H1 (cell line): ENCODE measurements around the gene MREG. TPM values are rescaled to one million over a fixed set of nuclear protein-coding genes. Genes with fewer than 3 reads are reported as not detected.

ENCODE experiments used
- BACH1 ChIP-seq: IDR thresholded peaks from 2 replicates; pipeline ENCODE4 v1.6.1; 2012; ENCODE audit warnings: low read length, improper control_type of control experiment
- BCL11A ChIP-seq, 2 experiments: IDR thresholded peaks; one replicate each; pipeline ENCODE4 v1.6.1; 2011; ENCODE audit warnings: low read depth in 2 of 2, low read length in 2 of 2, mild to moderate bottlenecking in 2 of 2
- RBBP5 ChIP-seq: IDR thresholded peaks from 2 replicates; pipeline ENCODE4 v1.7.1; 2012; ENCODE audit warnings: low read depth, mild to moderate bottlenecking, inconsistent platforms, low read length, moderate library complexity, borderline replicate concordance
- SIX5 ChIP-seq: IDR thresholded peaks from 2 replicates; pipeline ENCODE4 v1.6.1; 2011; ENCODE audit warnings: mild to moderate bottlenecking, low read depth, low read length
- SP1 ChIP-seq: IDR thresholded peaks from 2 replicates; pipeline ENCODE4 v1.6.1; 2011; ENCODE audit warnings: low read depth, low read length
- ZNF274 ChIP-seq: IDR thresholded peaks from 2 replicates; pipeline ENCODE4 v1.7.0; 2012; ENCODE audit warnings: low read length, borderline replicate concordance; ENCODE audit errors: extremely low read depth
- polyA plus RNA-seq, 7 experiments: library from polyadenylated mRNA; depleted of rRNA in 3 of 7; stranded (reverse) in 5 of 7; unstranded in 2 of 7; fragments of >200 nt in 5 of 7; fragments of 200-250 nt in 2 of 7; gene quantifications; 1 replicate in 5 of 7; 2 replicates in 1 of 7; 4 replicates in 1 of 7; pipeline versions ENCODE4 v1.2.1 to v1.2.3, GENCODE V29; 2011 to 2013; ENCODE audit warnings: missing spikeins in 2 of 7, mixed read lengths in 2 of 7
- total RNA-seq: library from RNA; stranded (reverse); fragmentation: NEBNext Ultra II Directional; extraction: Animal tissue kit (Norgen Biotek cat#: 25700); gene quantifications from 2 replicates; pipeline ENCODE4 v1.2.1, GENCODE V29; 2021

Gene MREG
- total and polyA plus RNA-seq, 2 of the 8 experiments (the other 6 are each of a cell fraction or from before 2014, with no cell fraction given): 7.5 to 31.9 TPM

GRCh38 chr2:216047397-216047796, 34.0 kb upstream of the MREG start (continued):
- no peak for TF ChIP-seq SP1
- TF ChIP-seq BACH1: no peak
- TF ChIP-seq RBBP5: no peak
- TF ChIP-seq SIX5: no peak
- no peak for TF ChIP-seq BCL11A (IDR thresholded peaks at IDR 0.05; ENCODE audit: low read depth in 2 of 2, low read length in 2 of 2)
- no peak for TF ChIP-seq ZNF274
- TF ChIP-seq, all 59 proteins: peak for 0
